ENCODE data around the gene CDK14.

CDK14 gene

GRCh38 chr7:90817151-90817550 is 221.0 kb downstream of the CDK14 start:
- DNase-seq = no peak

- DNase-seq = no peak
Observed at GRCh38 chr7:90817846-90818245, 221.7 kb downstream of the CDK14 start.

- DNase-seq = no peak
Observed at GRCh38 chr7:90818341-90818740, 222.2 kb downstream of the CDK14 start.

- no peak for DNase-seq
Observed at GRCh38 chr7:90821961-90822620, 226.0 kb downstream of the CDK14 start.

GRCh38 chr7:90824386-90825307 is 228.5 kb downstream of the CDK14 start:
- DNase-seq = no peak

GRCh38 chr7:90825779-90826178 is 229.7 kb downstream of the CDK14 start:
- no peak for DNase-seq

- DNase-seq = no peak
Observed at GRCh38 chr7:90828601-90829000, 232.5 kb downstream of the CDK14 start.

- no peak for DNase-seq
Observed at GRCh38 chr7:90830308-90830707, 234.2 kb downstream of the CDK14 start.

- DNase-seq = peak; percentile 4
Observed at GRCh38 chr7:90832726-90833125, 236.6 kb downstream of the CDK14 start.

GRCh38 chr7:90833443-90833842 is 237.3 kb downstream of the CDK14 start:
- DNase-seq = no peak

GRCh38 chr7:90834771-90835170 is 238.7 kb downstream of the CDK14 start:
- DNase-seq = no peak

GRCh38 chr7:90835861-90836260 is 239.7 kb downstream of the CDK14 start:
- DNase-seq = no peak

GRCh38 chr7:90836937-90837336 is 240.8 kb downstream of the CDK14 start:
- no peak for DNase-seq

- no peak for DNase-seq
Observed at GRCh38 chr7:90838799-90839198, 242.7 kb downstream of the CDK14 start.

GRCh38 chr7:90839316-90839715 is 243.2 kb downstream of the CDK14 start:
- DNase-seq = no peak

- no peak for DNase-seq
Observed at GRCh38 chr7:90839727-90840291, 243.7 kb downstream of the CDK14 start.

GRCh38 chr7:90841759-90842429 is 245.8 kb downstream of the CDK14 start:
- no peak for DNase-seq

GRCh38 chr7:90842430-90842788 is 246.3 kb downstream of the CDK14 start:
- DNase-seq = no peak

GRCh38 chr7:90843472-90843871 is 247.4 kb downstream of the CDK14 start:
- no peak for DNase-seq

- DNase-seq = no peak
Observed at GRCh38 chr7:90844421-90844820, 248.3 kb downstream of the CDK14 start.

GRCh38 chr7:90846192-90846591 is 250.1 kb downstream of the CDK14 start:
- DNase-seq = no peak

- DNase-seq = no peak
Observed at GRCh38 chr7:90850066-90850465, 253.9 kb downstream of the CDK14 start.

GRCh38 chr7:90850471-90850870 is 254.3 kb downstream of the CDK14 start:
- no peak for DNase-seq

All from suppressor macrophage treated with lipopolysaccharide for 4 hours (primary cell).